ENCODE results near the gene LIM2.

DNA sequence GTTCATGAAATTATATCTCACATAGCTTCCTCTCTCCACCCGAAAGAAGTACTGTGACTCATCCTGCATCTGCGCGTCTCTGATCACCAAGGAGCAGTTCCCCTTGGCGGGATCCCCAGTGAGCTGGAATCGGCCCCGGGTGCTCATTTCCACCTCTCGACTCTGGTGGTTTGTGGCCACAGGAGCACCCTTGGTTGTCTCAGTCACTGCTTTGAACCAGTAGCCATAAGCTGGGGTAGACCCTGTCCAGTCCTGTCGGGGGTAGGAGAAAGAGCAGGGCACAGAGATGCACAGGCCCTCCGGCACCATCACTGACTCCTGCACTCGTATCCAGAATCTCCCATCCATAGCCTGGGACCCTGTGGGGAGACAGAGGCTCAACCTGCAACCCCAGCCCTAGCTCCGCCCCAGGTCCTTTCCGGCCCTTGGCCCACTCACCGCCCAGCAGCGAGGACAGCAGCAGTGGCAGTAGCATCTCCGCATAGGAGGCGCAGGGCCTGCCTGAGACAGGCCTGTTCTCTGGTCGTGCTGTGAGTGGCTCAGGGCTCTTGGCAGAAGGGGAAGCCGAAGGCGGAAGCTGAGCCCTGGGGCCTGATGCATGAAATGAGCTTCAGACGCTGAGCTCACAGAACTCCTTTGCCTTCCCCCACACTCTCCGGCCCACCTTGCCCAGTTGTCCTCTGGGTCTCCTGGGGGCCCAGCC lies 29.5 kb upstream of the LIM2 start, which contains the start of gene SIGLEC10:
- TF ChIP-seq POLR2A (IDR thresholded peaks at IDR 0.05), result peak in 2 of 3 donors; percentile 9 to 36
- TF ChIP-seq, protein P1, sequence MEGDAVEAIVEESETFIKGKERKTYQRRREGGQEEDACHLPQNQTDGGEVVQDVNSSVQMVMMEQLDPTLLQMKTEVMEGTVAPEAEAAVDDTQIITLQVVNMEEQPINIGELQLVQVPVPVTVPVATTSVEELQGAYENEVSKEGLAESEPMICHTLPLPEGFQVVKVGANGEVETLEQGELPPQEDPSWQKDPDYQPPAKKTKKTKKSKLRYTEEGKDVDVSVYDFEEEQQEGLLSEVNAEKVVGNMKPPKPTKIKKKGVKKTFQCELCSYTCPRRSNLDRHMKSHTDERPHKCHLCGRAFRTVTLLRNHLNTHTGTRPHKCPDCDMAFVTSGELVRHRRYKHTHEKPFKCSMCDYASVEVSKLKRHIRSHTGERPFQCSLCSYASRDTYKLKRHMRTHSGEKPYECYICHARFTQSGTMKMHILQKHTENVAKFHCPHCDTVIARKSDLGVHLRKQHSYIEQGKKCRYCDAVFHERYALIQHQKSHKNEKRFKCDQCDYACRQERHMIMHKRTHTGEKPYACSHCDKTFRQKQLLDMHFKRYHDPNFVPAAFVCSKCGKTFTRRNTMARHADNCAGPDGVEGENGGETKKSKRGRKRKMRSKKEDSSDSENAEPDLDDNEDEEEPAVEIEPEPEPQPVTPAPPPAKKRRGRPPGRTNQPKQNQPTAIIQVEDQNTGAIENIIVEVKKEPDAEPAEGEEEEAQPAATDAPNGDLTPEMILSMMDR (IDR thresholded peaks at IDR 0.05), result no peak

Measured in body of pancreas (tissue), 4 donors.